Brain microvascular endothelial cell (primary cell): Measurements from ENCODE around the gene PPP1R37.

Source experiments
- DNase-seq: peaks from one replicate; pipeline ENCODE4 v3.0.0-alpha.2; 2020
- H3K27ac ChIP-seq: fragments of 250-450 bp; sonication (Bioruptor Pico); 2 replicates; pipeline ENCODE4 v1.5.1; 2020; ENCODE audit warnings: mild to moderate bottlenecking, moderate library complexity
- H3K27me3 ChIP-seq: fragments of 250-450 bp; sonication (Bioruptor Pico); replicated peaks from 2 replicates; pipeline ENCODE4 v1.5.1; 2020; ENCODE audit warnings: mild to moderate bottlenecking
- H3K36me3 ChIP-seq: fragments of 250-450 bp; sonication (Bioruptor Pico); replicated peaks from 2 replicates; pipeline ENCODE4 v1.5.1; 2020; ENCODE audit warnings: mild to moderate bottlenecking
- H3K4me3 ChIP-seq: 2 replicates; pipeline ENCODE4 v1.5.1; 2011; ENCODE audit warnings: low read depth, mild to moderate bottlenecking, control low read depth, low read length, moderate library complexity
- in situ Hi-C: cut with HindIII; loops from 2 replicates; pipeline ENCODE4 v1.10.0; 2017; ENCODE audit warnings: low sequenced_read_pairs, low pct_ligation_motif_present
- TF ChIP-seq, protein P1 (sequence below): IDR thresholded peaks from 2 replicates; pipeline ENCODE4 v1.5.1; 2011; ENCODE audit warnings: low read depth, mild to moderate bottlenecking, moderate library complexity, low read length, control low read depth, inconsistent platforms; ENCODE audit errors: missing control alignments

The PPP1R37 gene

GRCh38 chr19:45128806-45129205 is 35.8 kb downstream of the PPP1R37 start:
- Histone ChIP-seq H3K27me3 (no peaks in the 10 kb centered on the region), H3K36me3 (no peaks in the 10 kb centered on the region), H3K27ac (no peak overlapping the region), H3K4me3 (no peak overlapping the region)
- in situ Hi-C loops: no loop called here
- TF ChIP-seq, protein P1, sequence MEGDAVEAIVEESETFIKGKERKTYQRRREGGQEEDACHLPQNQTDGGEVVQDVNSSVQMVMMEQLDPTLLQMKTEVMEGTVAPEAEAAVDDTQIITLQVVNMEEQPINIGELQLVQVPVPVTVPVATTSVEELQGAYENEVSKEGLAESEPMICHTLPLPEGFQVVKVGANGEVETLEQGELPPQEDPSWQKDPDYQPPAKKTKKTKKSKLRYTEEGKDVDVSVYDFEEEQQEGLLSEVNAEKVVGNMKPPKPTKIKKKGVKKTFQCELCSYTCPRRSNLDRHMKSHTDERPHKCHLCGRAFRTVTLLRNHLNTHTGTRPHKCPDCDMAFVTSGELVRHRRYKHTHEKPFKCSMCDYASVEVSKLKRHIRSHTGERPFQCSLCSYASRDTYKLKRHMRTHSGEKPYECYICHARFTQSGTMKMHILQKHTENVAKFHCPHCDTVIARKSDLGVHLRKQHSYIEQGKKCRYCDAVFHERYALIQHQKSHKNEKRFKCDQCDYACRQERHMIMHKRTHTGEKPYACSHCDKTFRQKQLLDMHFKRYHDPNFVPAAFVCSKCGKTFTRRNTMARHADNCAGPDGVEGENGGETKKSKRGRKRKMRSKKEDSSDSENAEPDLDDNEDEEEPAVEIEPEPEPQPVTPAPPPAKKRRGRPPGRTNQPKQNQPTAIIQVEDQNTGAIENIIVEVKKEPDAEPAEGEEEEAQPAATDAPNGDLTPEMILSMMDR: no peak
- no peak for DNase-seq

- H3K4me3 ChIP-seq: no peak overlapping the region
- H3K27ac ChIP-seq: no peak overlapping the region
- in situ Hi-C loops: no loop called here
- TF ChIP-seq, protein P1: no peak
- H3K36me3 ChIP-seq: peaks cover 2% of the 10 kb centered on the region
- DNase-seq: no peak
- H3K27me3 ChIP-seq: no peaks in the 10 kb centered on the region
Measured at GRCh38 chr19:45130236-45130635, 37.3 kb downstream of the PPP1R37 start.

DNA sequence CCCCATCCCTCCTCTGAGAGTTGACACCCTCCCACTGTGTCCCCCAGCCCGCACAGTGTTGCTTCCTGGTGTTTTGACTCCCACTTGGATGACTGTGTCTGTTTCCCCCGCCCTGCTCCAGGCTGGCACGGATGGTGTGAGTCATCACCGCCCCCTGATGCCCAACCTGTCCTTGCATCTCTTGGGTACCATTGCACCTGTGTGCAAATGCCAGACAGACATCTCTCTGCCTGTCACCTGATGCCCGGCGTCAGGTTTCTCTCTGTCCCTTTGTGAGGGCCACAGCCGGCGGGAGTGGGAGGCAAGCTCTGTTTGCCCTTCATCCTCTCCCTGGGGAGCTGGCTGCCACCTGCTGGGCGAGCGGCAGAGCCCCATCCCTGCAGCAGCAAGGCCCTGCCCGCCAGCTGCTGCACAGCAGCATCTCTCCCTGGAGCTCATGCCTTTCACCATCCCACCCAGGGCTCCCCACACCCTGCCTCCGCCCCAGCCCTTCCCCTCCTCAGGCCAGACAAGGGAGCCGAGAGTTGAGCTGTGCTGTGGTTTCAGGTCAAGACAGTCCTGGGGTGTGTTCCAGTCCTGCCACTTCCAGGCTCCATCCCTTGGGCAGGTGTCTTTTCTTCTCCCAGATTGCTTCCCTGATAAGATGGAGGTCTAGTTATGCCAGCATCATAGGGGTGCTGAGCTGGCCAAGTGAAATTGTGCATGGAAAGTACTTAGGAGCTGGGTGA is 38.1 kb downstream of the PPP1R37 start:
- H3K4me3 ChIP-seq: no peak overlapping the region
- in situ Hi-C loops: no loop called here
- no peak overlapping the region for H3K27ac ChIP-seq
- no peaks in the 10 kb centered on the region for H3K27me3 ChIP-seq
- peaks cover 2% of the 10 kb centered on the region for H3K36me3 ChIP-seq
- DNase-seq: no peak
- TF ChIP-seq, protein P1: peak; percentile 55

DNA sequence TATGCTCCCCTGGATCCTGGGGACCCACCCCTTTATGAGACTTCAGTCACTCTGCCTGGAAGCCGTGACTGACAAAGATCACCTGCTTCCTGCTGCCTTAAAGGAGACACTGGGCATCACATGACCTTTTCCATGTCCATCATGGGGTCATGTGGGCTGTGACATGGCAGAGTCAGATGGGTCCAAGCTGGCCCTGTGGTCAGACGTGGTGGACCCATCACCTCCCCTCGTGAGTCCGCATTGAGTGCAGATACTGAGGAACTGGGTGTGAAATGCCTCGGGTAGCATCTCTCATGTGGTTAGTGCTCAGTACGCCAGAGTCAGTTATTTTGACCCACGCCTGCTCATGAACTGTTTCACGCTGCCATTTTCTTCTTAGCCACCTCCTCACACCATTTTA is 40.7 kb downstream of the PPP1R37 start:
- Histone ChIP-seq H3K36me3 (peaks cover 2% of the 10 kb centered on the region), H3K27me3 (no peaks in the 10 kb centered on the region), H3K27ac (no peak overlapping the region), H3K4me3 (no peak overlapping the region)
- TF ChIP-seq, protein P1: no peak
- in situ Hi-C loops: no loop called here
- DNase-seq: no peak

DNA sequence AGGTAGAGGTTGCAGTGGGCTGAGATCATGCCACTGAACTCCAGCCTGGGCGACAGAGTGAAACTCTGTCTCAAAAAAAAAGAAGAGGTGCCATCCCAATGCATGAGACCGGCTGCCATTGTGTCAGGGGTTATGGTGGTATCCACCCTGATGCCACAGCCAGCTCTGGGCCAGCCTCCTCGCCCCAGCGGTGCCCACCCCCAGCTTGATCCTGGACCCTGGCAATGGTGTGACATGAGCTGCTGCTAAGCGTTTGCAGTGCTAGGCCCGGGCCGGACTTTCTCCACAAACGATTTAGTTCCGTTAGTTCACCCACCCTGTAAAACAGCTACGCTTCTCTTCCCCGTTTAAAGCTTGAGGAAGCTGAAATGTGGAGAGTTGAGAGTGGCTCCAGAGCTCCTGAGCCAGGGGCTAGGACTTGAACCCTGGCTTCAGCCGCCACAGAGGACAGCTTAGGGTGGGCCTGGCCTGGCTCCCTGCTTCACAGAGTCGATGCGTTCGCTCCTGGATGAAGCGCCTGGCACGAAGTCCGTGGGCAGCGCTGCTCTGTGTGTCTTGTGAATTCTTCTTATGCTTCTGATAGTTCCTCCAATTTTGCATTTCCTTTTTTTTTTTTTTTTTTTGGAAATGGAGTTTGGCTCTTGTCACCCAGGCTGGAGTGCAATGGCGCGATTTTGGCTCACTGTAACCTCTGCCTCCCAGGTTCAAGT is 42.4 kb downstream of the PPP1R37 start:
- in situ Hi-C loops: no loop called here
- TF ChIP-seq, protein P1: no peak
- Histone ChIP-seq H3K27ac (no peak overlapping the region), H3K27me3 (no peaks in the 10 kb centered on the region), H3K4me3 (no peak overlapping the region), H3K36me3 (peaks cover 2% of the 10 kb centered on the region)
- DNase-seq: no peak
